ENCODE results near the gene CCDC136. TPM values are rescaled to one million over a fixed set of nuclear protein-coding genes. Genes with fewer than 3 reads are reported as not detected.

The CCDC136 gene
- total RNA-seq, 1 experiment from 2014 or later: 1.1 TPM

- in situ Hi-C loops (cut with HindIII; ENCODE audit: low pct_unique_long_range_greater_than_20kb, low sequenced_read_pairs): no loop called here
- intact Hi-C loops (cut with micrococcal nuclease; ENCODE audit: unreplicated experiment): no loop called here
- CTCF ChIA-PET: no interaction called here
- DNase-seq (ENCODE audit: low read depth, low spot score) (no peak), ATAC-seq (no peak)
- H3K27ac ChIP-seq (ENCODE audit: low read length): no peak overlapping the region
- no peaks in the 10 kb centered on the region for H3K4me1 ChIP-seq (ENCODE audit: control insufficient read depth, insufficient read depth, low read length)
- POLR2A ChIA-PET: no interaction called here
- no TSS peak for BruUV-seq (replicated peaks)
- no peak for TF ChIP-seq TCF7L2 (IDR thresholded peaks at IDR 0.05; ENCODE audit: low read depth, low read length)
- TF ChIP-seq CTCF (IDR thresholded peaks at IDR 0.05): no peak
- no peaks in the 10 kb centered on the region for H3K27me3 ChIP-seq (ENCODE audit: control insufficient read depth, insufficient read depth, low read length)
- H3K36me3 ChIP-seq (ENCODE audit: control insufficient read depth, insufficient read depth, low read length): no peaks in the 10 kb centered on the region
- no peak overlapping the region for H3K4me3 ChIP-seq (ENCODE audit: low read depth in 2 of 2, low read length in 2 of 2)
- H3K9me3 ChIP-seq (ENCODE audit: control insufficient read depth, insufficient read depth, low read depth, low read length): no peaks in the 10 kb centered on the region
Observed at GRCh38 chr7:128856001-128856718, 64.4 kb downstream of the CCDC136 start.

GRCh38 chr7:128858380-128859231 is 66.8 kb downstream of the CCDC136 start:
- Histone ChIP-seq H3K4me1 (ENCODE audit: control insufficient read depth, insufficient read depth, low read length) (peaks cover 4% of the 10 kb centered on the region), H3K9me3 (ENCODE audit: control insufficient read depth, insufficient read depth, low read depth, low read length) (no peaks in the 10 kb centered on the region), H3K36me3 (ENCODE audit: control insufficient read depth, insufficient read depth, low read length) (peaks cover 3% of the 10 kb centered on the region; the same call in 1 of the 2 replicates), H3K27me3 (ENCODE audit: control insufficient read depth, insufficient read depth, low read length) (no peaks in the 10 kb centered on the region), H3K27ac (ENCODE audit: low read length) (no peak overlapping the region), H3K4me3 (ENCODE audit: low read depth in 2 of 2, low read length in 2 of 2) (no peak overlapping the region)
- ChIA-PET CTCF (no interaction called here), POLR2A (no interaction called here)
- DNase-seq (ENCODE audit: low read depth, low spot score): no peak
- in situ Hi-C loops (cut with HindIII; ENCODE audit: low pct_unique_long_range_greater_than_20kb, low sequenced_read_pairs): no loop called here
- BruUV-seq (replicated peaks): no TSS peak
- TF ChIP-seq SIN3A (IDR thresholded peaks at IDR 0.05; ENCODE audit: borderline replicate concordance, insufficient read depth, low read depth, low read length): no peak
- TF ChIP-seq TCF7L2 (IDR thresholded peaks at IDR 0.05; ENCODE audit: low read depth, low read length): no peak
- no peak for TF ChIP-seq CTCF (IDR thresholded peaks at IDR 0.05)
- TF ChIP-seq POLR2AphosphoS5 (IDR thresholded peaks at IDR 0.05; ENCODE audit: low read depth, low read length): no peak
- TF ChIP-seq REST (IDR thresholded peaks at IDR 0.05; ENCODE audit: insufficient read depth in 1 of 2, low read depth in 2 of 2, low read length in 1 of 2): no peak
- ATAC-seq: no peak
- intact Hi-C loops (cut with micrococcal nuclease; ENCODE audit: unreplicated experiment): no loop called here

All from Panc1 (cell line).